Naive thymus-derived CD4-positive, alpha-beta T cell (primary cell): ENCODE results near the gene ARHGAP5. TPM values are rescaled to one million over a fixed set of nuclear protein-coding genes. Genes with fewer than 3 reads are reported as not detected.
A peak's percentile ranks its signal among the peaks of the same experiment; 100 is the strongest.

Source experiments
- ATAC-seq: fragments of 150-1000 bp; cut with Tn5 transposase; 2 replicates; pipeline ENCODE4 v1.10.0; 2021; ENCODE audit warnings: mild to moderate bottlenecking, moderate library complexity
- CTCF ChIA-PET: fragments of 350-600 bp; sonication (Branson Sonifier 250); formaldehyde crosslinking; loops from one replicate; lab custom pipeline; 2021; ENCODE audit warnings: antibody characterized with exemption; lab: Charles Lee
- POLR2A ChIA-PET: fragments of 350-600 bp; sonication (Branson Sonifier 250); formaldehyde crosslinking; loops from one replicate; lab custom pipeline; 2021; ENCODE audit warnings: antibody characterized with exemption, inconsistent platforms; lab: Charles Lee
- DNase-seq, 9 donors: peaks; one replicate each; pipeline versions ENCODE4 v3.0.0 to v3.0.0-alpha.2; 2020 to 2022; ENCODE audit warnings: mixed read lengths in 1 of 9
- H3K27ac ChIP-seq: one replicate; pipeline ENCODE4 v1.7.0; 2013; ENCODE audit warnings: mild to moderate bottlenecking, low read depth, low read length, moderate library complexity
- H3K27me3 ChIP-seq, 2 donors: one replicate each; pipeline ENCODE4 v1.7.0; 2013; ENCODE audit warnings: low read length in 2 of 2, mild to moderate bottlenecking in 2 of 2, moderate library complexity in 2 of 2; ENCODE audit not compliant: control insufficient read depth in 2 of 2, insufficient read depth in 2 of 2
- H3K36me3 ChIP-seq, 3 experiments: 1 replicate in 2 of 3; 2 replicates in 1 of 3; pipeline ENCODE4 v1.7.0; 2013; ENCODE audit warnings: low read length in 3 of 3, mild to moderate bottlenecking in 3 of 3, moderate library complexity in 1 of 3; ENCODE audit not compliant: insufficient read depth in 3 of 3, control insufficient read depth in 2 of 3
- H3K4me1 ChIP-seq, 2 donors: one replicate each; pipeline ENCODE4 v1.7.0; 2013; ENCODE audit warnings: low read length in 2 of 2, mild to moderate bottlenecking in 2 of 2, moderate library complexity in 1 of 2; ENCODE audit not compliant: control insufficient read depth in 2 of 2, insufficient read depth in 2 of 2
- H3K4me3 ChIP-seq: 2 replicates; pipeline ENCODE4 v1.7.0; 2013; ENCODE audit warnings: mild to moderate bottlenecking, low read length
- H3K9me3 ChIP-seq, 3 experiments: 1 replicate in 2 of 3; 2 replicates in 1 of 3; pipeline ENCODE4 v1.7.0; 2013; ENCODE audit warnings: low read length in 3 of 3; ENCODE audit not compliant: control insufficient read depth in 2 of 3
- H3K27ac Mint-ChIP-seq, 9 donors: one replicate each; pipeline ENCODE4 v1.8.0; 2020 to 2022; ENCODE audit warnings: mixed read lengths in 9 of 9, mild to moderate bottlenecking in 8 of 9, moderate library complexity in 5 of 9, inconsistent platforms in 2 of 9
- H3K27me3 Mint-ChIP-seq, 5 donors: one replicate each; pipeline ENCODE4 v1.8.0; 2021 to 2022; ENCODE audit warnings: mixed read lengths in 5 of 5, mild to moderate bottlenecking in 1 of 5
- H3K36me3 Mint-ChIP-seq, 5 donors: one replicate each; pipeline ENCODE4 v1.8.0; 2020 to 2022; ENCODE audit warnings: mixed read lengths in 5 of 5, mild to moderate bottlenecking in 3 of 5, inconsistent platforms in 1 of 5
- H3K4me1 Mint-ChIP-seq, 7 donors: one replicate each; pipeline ENCODE4 v1.8.0; 2020 to 2022; ENCODE audit warnings: mixed read lengths in 7 of 7, mild to moderate bottlenecking in 3 of 7, inconsistent platforms in 1 of 7
- H3K4me3 Mint-ChIP-seq, 10 donors: one replicate each; pipeline ENCODE4 v1.8.0; 2020 to 2022; ENCODE audit warnings: mild to moderate bottlenecking in 10 of 10, mixed read lengths in 10 of 10, moderate library complexity in 6 of 10, inconsistent platforms in 2 of 10
- H3K9me3 Mint-ChIP-seq, 11 donors: one replicate each; pipeline ENCODE4 v1.8.0; 2020 to 2022; ENCODE audit warnings: mixed read lengths in 11 of 11, mild to moderate bottlenecking in 4 of 11, inconsistent platforms in 1 of 11, moderate library complexity in 1 of 11
- intact Hi-C, 2 donors: fragments of 100-400 bp; cut with micrococcal nuclease; formaldehyde crosslinking; loops; one replicate each; pipeline ENCODE4 v1.15.1; 2023
- polyA plus RNA-seq, 2 donors: library from polyadenylated mRNA; unstranded; fragments of 300-500 nt; fragmentation: Illumina TruSeq; gene quantifications; one replicate each; pipeline ENCODE4 v1.2.3, GENCODE V29; 2021
- total RNA-seq, 6 experiments: library from RNA in 5 of 6; stranded (reverse) in 5 of 6; gene quantifications; 1 replicate in 5 of 6; 2 replicates in 1 of 6; pipeline ENCODE4 v1.2.3 and lab custom pipeline; 2021 to 2026

Gene ARHGAP5
- total and polyA plus RNA-seq, 7 experiments from 2014 or later: 26.6 to 98.2 (median 51.4) TPM

GRCh38 chr14:32200368-32201192, 123.5 kb downstream of the ARHGAP5 start:
- ChIA-PET POLR2A (interaction anchor here (3.0 kb wide), 1 partner anchor 123 kb away, joined by 46 read pairs; the partner anchor contains the start of gene ARHGAP5), CTCF (interaction anchor here (1.9 kb wide), 1 partner anchor 124 kb away, joined by 5 read pairs; the partner anchor contains the start of gene ARHGAP5)
- Histone ChIP-seq H3K27ac (peak overlapping the region; percentile 92), H3K36me3 (no peaks in the 10 kb centered on the region), H3K27me3 (no peaks in the 10 kb centered on the region), H3K4me1 (peaks cover 0 to 9% of the 10 kb centered on the region in 2 donors), H3K4me3 (peak overlapping the region; percentile 85), H3K9me3 (no peaks in the 10 kb centered on the region)
- H3K27ac Mint-ChIP-seq: peak overlapping the region; percentile 96 to 100 (median 100)
- DNase-seq (no peak), ATAC-seq (no peak)
- H3K36me3 Mint-ChIP-seq: no peaks in the 10 kb centered on the region
- peaks cover 0 to 12% (median 0%) of the 10 kb centered on the region in 5 donors for H3K27me3 Mint-ChIP-seq
- intact Hi-C loops: loop anchor here (1.0 to 5.0 kb wide), 4 partner anchors 42 to 1073 kb away; partner anchors contain the start of genes DTD2 (in 1 of the 2) and NUBPL (in 1 of the 2)
- peaks cover 2 to 38% (median 21%) of the 10 kb centered on the region in 7 donors for H3K4me1 Mint-ChIP-seq
- peak overlapping the region; percentile 91 to 98 (median 94) for H3K4me3 Mint-ChIP-seq
- H3K9me3 Mint-ChIP-seq: peaks cover 0 to 9% (median 0%) of the 10 kb centered on the region in 11 donors

DNA sequence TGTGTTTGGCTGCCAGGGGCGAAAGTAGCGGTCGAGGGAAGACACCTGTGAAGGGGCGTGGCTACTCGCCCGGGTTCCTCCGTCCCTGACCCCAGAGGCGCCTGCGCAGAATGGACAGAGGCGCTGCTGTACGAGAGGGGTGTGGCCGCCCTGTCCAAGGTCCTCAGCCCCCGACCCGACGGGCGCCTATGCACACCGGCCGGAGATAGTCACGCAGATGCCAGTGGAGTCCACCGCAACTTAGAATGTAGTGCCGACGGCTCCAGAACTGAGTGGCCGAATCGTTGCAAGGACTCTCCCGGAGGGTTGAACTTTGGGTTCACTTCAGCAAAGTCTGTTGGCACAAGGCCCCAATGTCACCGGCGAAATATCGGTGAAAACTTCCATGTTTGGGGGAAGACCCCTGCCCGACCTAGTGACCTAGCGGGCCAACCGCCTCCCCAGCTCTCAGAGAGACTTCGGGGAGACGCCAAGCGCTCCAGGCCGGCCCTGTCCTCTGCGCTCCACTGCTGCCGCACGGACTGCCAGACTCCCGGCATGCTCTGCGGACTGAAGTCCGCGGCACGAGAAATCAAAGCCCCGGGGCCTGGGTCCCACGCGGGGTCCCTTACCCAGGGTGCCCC, 124.2 kb downstream of the ARHGAP5 start:
- Mint-ChIP-seq H3K27ac (peak overlapping the region; percentile 96 to 100 (median 100)), H3K4me3 (peak overlapping the region; percentile 91 to 98 (median 94)), H3K9me3 (peaks cover 0 to 9% (median 0%) of the 10 kb centered on the region in 11 donors), H3K36me3 (no peaks in the 10 kb centered on the region), H3K4me1 (peaks cover 2 to 43% (median 21%) of the 10 kb centered on the region in 7 donors), H3K27me3 (peaks cover 0 to 17% (median 0%) of the 10 kb centered on the region in 5 donors)
- peak overlapping the region; percentile 85 for H3K4me3 ChIP-seq
- H3K9me3 ChIP-seq: no peaks in the 10 kb centered on the region
- peak; percentile 55 for ATAC-seq
- peak; percentile 47 to 82 (median 60) for DNase-seq
- ChIA-PET POLR2A (interaction anchor here (0.6 to 3.0 kb wide), 4 partner anchors 30 to 993 kb away, joined by 3 to 46 read pairs (median 4); partner anchors contain the start of genes ARHGAP5 and HECTD1), CTCF (no interaction called here)
- H3K36me3 ChIP-seq: no peaks in the 10 kb centered on the region
- intact Hi-C loops: loop anchor here (1.0 to 5.0 kb wide), 4 partner anchors 43 to 1074 kb away; partner anchors contain the start of genes DTD2 (in 1 of the 2) and NUBPL (in 1 of the 2)
- peak overlapping the region; percentile 92 for H3K27ac ChIP-seq
- H3K4me1 ChIP-seq: peaks cover 0 to 9% of the 10 kb centered on the region in 2 donors
- H3K27me3 ChIP-seq: no peaks in the 10 kb centered on the region

DNA sequence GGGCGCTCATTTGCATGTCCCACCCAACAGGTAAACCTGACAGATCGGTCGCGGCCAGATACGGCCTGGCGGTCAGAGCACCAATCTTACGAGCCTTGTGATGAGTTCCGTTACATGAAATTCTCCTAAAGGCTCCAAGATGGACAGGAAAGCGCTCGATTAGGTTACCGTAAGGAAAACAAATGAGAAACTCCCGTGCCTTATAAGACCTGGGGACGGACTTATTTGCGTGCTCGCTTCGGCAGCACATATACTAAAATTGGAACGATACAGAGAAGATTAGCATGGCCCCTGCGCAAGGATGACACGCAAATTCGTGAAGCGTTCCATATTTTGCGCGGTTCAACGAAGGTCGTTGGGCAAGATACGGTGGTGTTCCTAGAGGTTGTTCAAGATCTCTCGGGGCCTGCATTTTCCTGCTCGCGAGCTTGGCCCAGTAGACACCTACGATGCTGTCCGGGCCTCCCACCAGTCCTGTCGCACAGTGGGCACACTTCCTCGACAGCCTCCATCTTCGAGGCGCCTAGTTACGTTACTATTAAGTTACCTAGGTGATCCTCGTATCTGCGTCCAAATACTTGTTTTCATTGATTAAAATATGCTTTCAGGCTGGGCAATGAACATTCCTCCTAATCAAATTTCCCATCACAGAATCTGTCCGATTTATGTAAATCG, 124.8 kb downstream of the ARHGAP5 start, which contains the start of gene RNU6-7:
Gene RNU6-7 (plus strand): TSS at position 230 of the 675 bp plus-strand sequence.
- DNase-seq: peak in 8 of 9 donors; percentile 47 to 79 (median 68)
- POLR2A ChIA-PET: interaction anchor here (0.6 to 3.0 kb wide), 7 partner anchors 29 to 994 kb away, joined by 3 to 46 read pairs (median 5); partner anchors contain the start of genes ARHGAP5, DTD2, HEATR5A and HECTD1
- peaks cover 0 to 21% (median 0%) of the 10 kb centered on the region in 5 donors for H3K27me3 Mint-ChIP-seq

GRCh38 chr14:32202491-32202997, 125.4 kb downstream of the ARHGAP5 start:
- CTCF ChIA-PET: no interaction called here
- POLR2A ChIA-PET: interaction anchor here (0.8 to 3.0 kb wide), 7 partner anchors 29 to 995 kb away, joined by 4 to 46 read pairs (median 5); partner anchors contain the start of genes ARHGAP5, DTD2, HEATR5A and HECTD1

More for the DNA sequence above, 124.8 kb downstream of the ARHGAP5 start, which contains the start of gene RNU6-7:
- intact Hi-C loops: loop anchor here (1.0 to 5.0 kb wide), 7 partner anchors 43 to 1643 kb away; partner anchors contain the start of genes DTD2 (in 1 of the 2), G2E3 (in 1 of the 2), NUBPL (in 1 of the 2) and STRN3 (in 1 of the 2)
- ATAC-seq: peak; percentile 10
- peak within 1 kb of the TSS; percentile 85 for H3K4me3 ChIP-seq
- peaks cover 0 to 9% (median 0%) of the 10 kb centered on the region in 11 donors for H3K9me3 Mint-ChIP-seq
- H3K27ac ChIP-seq: peak within 1 kb of the TSS; percentile 92
- H3K27me3 ChIP-seq: no peaks in the 10 kb centered on the region
- H3K4me3 Mint-ChIP-seq: peak within 1 kb of the TSS; percentile 91 to 98 (median 94)
- peaks cover 0 to 9% of the 10 kb centered on the region in 2 donors for H3K4me1 ChIP-seq
- peak within 1 kb of the TSS; percentile 96 to 100 (median 100) for H3K27ac Mint-ChIP-seq
- no peaks in the 10 kb centered on the region for H3K36me3 ChIP-seq
- no peaks in the 10 kb centered on the region for H3K9me3 ChIP-seq
- H3K4me1 Mint-ChIP-seq: peaks cover 2 to 46% (median 21%) of the 10 kb centered on the region in 7 donors
- H3K36me3 Mint-ChIP-seq: no peaks in the 10 kb centered on the region
- CTCF ChIA-PET: no interaction called here

More at GRCh38 chr14:32202491-32202997, 125.4 kb downstream of the ARHGAP5 start:
- Histone ChIP-seq H3K4me1 (peaks cover 0 to 9% of the 10 kb centered on the region in 2 donors), H3K9me3 (no peaks in the 10 kb centered on the region), H3K36me3 (no peaks in the 10 kb centered on the region), H3K27me3 (no peaks in the 10 kb centered on the region), H3K27ac (peak overlapping the region; percentile 92), H3K4me3 (peak overlapping the region; percentile 85)
- Mint-ChIP-seq H3K36me3 (no peaks in the 10 kb centered on the region), H3K27ac (peak overlapping the region; percentile 96 to 100 (median 100)), H3K27me3 (peaks cover 0 to 25% (median 0%) of the 10 kb centered on the region in 5 donors), H3K9me3 (peaks cover 0 to 9% (median 0%) of the 10 kb centered on the region in 11 donors), H3K4me1 (peaks cover 2 to 46% (median 21%) of the 10 kb centered on the region in 7 donors), H3K4me3 (peak overlapping the region; percentile 91 to 98 (median 94))
- intact Hi-C loops: loop anchor here (2.0 to 5.0 kb wide), 4 partner anchors 276 to 1644 kb away; partner anchors contain the start of genes G2E3 (in 1 of the 2) and STRN3 (in 1 of the 2)
- DNase-seq (peak in 2 of 9 donors; percentile 5 to 33), ATAC-seq (no peak)
